H9 (cell line): Measurements from ENCODE around the gene VPS13A. TPM values are rescaled to one million over a fixed set of nuclear protein-coding genes. Genes with fewer than 3 reads are reported as not detected.

Experiments
- DNase-seq: peaks from one replicate; pipeline ENCODE4 v3.0.0-alpha.2; 2017
- H2AFZ ChIP-seq: one replicate; pipeline ENCODE4 v1.6.1; 2013; ENCODE audit warnings: mild to moderate bottlenecking, low read length, control low read depth, moderate library complexity
- H2AK5ac ChIP-seq: 2 replicates; pipeline ENCODE4 v1.6.1; 2013; ENCODE audit warnings: low read length, control low read depth, mixed read lengths; ENCODE audit not compliant: insufficient read length
- H2BK120ac ChIP-seq: one replicate; pipeline ENCODE4 v1.6.1; 2013; ENCODE audit warnings: low read depth, mild to moderate bottlenecking, low read length, control low read depth, inconsistent platforms; ENCODE audit not compliant: poor library complexity, severe bottlenecking
- H2BK12ac ChIP-seq: 2 replicates; pipeline ENCODE4 v1.6.1; 2013; ENCODE audit warnings: low read length, control low read depth, mixed read lengths, low read depth; ENCODE audit not compliant: insufficient read length
- H2BK15ac ChIP-seq: 2 replicates; pipeline ENCODE4 v1.6.1; 2013; ENCODE audit warnings: low read depth, low read length, control low read depth
- H2BK20ac ChIP-seq: one replicate; pipeline ENCODE4 v1.6.1; 2013; ENCODE audit warnings: low read depth, mild to moderate bottlenecking, low read length, control low read depth, inconsistent platforms; ENCODE audit not compliant: poor library complexity, severe bottlenecking
- H2BK5ac ChIP-seq: 2 replicates; pipeline ENCODE4 v1.6.1; 2013; ENCODE audit warnings: low read length, control low read depth, mixed read lengths; ENCODE audit not compliant: insufficient read length
- H3K14ac ChIP-seq: 2 replicates; pipeline ENCODE4 v1.6.1; 2013; ENCODE audit warnings: low read length, control low read depth; ENCODE audit not compliant: insufficient read depth
- H3K18ac ChIP-seq: 2 replicates; pipeline ENCODE4 v1.6.1; 2013; ENCODE audit warnings: low read depth, mild to moderate bottlenecking, mixed read lengths, low read length, control low read depth; ENCODE audit not compliant: insufficient read length
- H3K23ac ChIP-seq: 2 replicates; pipeline ENCODE4 v1.6.1; 2013; ENCODE audit warnings: low read length, control low read depth, mixed read lengths, low read depth; ENCODE audit not compliant: insufficient read length
- H3K23me2 ChIP-seq: 2 replicates; pipeline ENCODE4 v1.6.1; 2013; ENCODE audit warnings: low read depth, mild to moderate bottlenecking, mixed read lengths, low read length, control low read depth; ENCODE audit not compliant: insufficient read length, poor library complexity, severe bottlenecking
- H3K27ac ChIP-seq: 2 replicates; pipeline ENCODE4 v1.5.1; 2013; ENCODE audit warnings: low read length, control low read depth, mixed read lengths, low read depth; ENCODE audit not compliant: insufficient read length
- H3K27me3 ChIP-seq: 2 replicates; pipeline ENCODE4 v1.6.1; 2013; ENCODE audit warnings: low read length, control low read depth, inconsistent platforms; ENCODE audit not compliant: insufficient read depth
- H3K4ac ChIP-seq: 2 replicates; pipeline ENCODE4 v1.6.1; 2013; ENCODE audit warnings: low read depth, mild to moderate bottlenecking, control low read depth, inconsistent platforms, low read length, moderate library complexity
- H3K4me1 ChIP-seq: 2 replicates; pipeline ENCODE4 v1.6.1; 2013; ENCODE audit warnings: low read length, control low read depth, inconsistent platforms; ENCODE audit not compliant: insufficient read depth
- H3K4me2 ChIP-seq: 2 replicates; pipeline ENCODE4 v1.6.1; 2013; ENCODE audit warnings: low read length, control low read depth, mixed read lengths; ENCODE audit not compliant: insufficient read length, insufficient read depth
- H3K56ac ChIP-seq: 2 replicates; pipeline ENCODE4 v1.6.1; 2013; ENCODE audit warnings: low read depth, mild to moderate bottlenecking, mixed read lengths, low read length, control low read depth; ENCODE audit not compliant: insufficient read length
- H3K79me1 ChIP-seq: 2 replicates; pipeline ENCODE4 v1.6.1; 2013; ENCODE audit warnings: low read depth, mild to moderate bottlenecking, moderate library complexity, low read length, control low read depth, inconsistent platforms; ENCODE audit not compliant: insufficient read depth, poor library complexity, severe bottlenecking
- H3K79me2 ChIP-seq: 2 replicates; pipeline ENCODE4 v1.6.1; 2013; ENCODE audit warnings: low read length, control low read depth, inconsistent platforms; ENCODE audit not compliant: insufficient read depth
- H3K9ac ChIP-seq: 2 replicates; pipeline ENCODE4 v1.6.1; 2013; ENCODE audit warnings: low read length, control low read depth, mixed read lengths; ENCODE audit not compliant: insufficient read length; ENCODE audit errors: extremely low read depth
- H3K9me3 ChIP-seq: one replicate; pipeline ENCODE4 v1.6.1; 2013; ENCODE audit warnings: low read depth, low read length, inconsistent platforms; ENCODE audit not compliant: control insufficient read depth
- H3T11ph ChIP-seq: one replicate; pipeline ENCODE4 v1.6.1; 2013; ENCODE audit warnings: mild to moderate bottlenecking, low read length, control low read depth, inconsistent platforms
- H4K20me1 ChIP-seq: one replicate; pipeline ENCODE4 v1.6.1; 2013; ENCODE audit not compliant: control insufficient read depth, insufficient read length, insufficient read depth
- H4K5ac ChIP-seq: 2 replicates; pipeline ENCODE4 v1.6.1; 2013; ENCODE audit warnings: low read depth, mild to moderate bottlenecking, mixed read lengths, low read length, control low read depth; ENCODE audit not compliant: insufficient read length
- H4K8ac ChIP-seq: replicated peaks from 2 replicates; pipeline ENCODE4 v1.6.1; 2013; ENCODE audit warnings: low read length, control low read depth, mixed read lengths, low read depth; ENCODE audit not compliant: insufficient read length
- H4K91ac ChIP-seq: 2 replicates; pipeline ENCODE4 v1.6.1; 2013; ENCODE audit warnings: low read depth, mild to moderate bottlenecking, moderate library complexity, mixed read lengths, low read length, control low read depth; ENCODE audit not compliant: insufficient read length
- H3K27ac Mint-ChIP-seq, 3 experiments: 2 replicates in 2 of 3; 3 replicates in 1 of 3; pipeline ENCODE4 v1.8.0; 2020 to 2021; ENCODE audit warnings: mixed read lengths in 3 of 3, mild to moderate bottlenecking in 1 of 3, moderate library complexity in 1 of 3
- H3K27me3 Mint-ChIP-seq: 2 replicates; pipeline ENCODE4 v1.8.0; 2021; ENCODE audit warnings: low read depth, mild to moderate bottlenecking, moderate library complexity, mixed read lengths
- H3K36me3 Mint-ChIP-seq, 3 experiments: 2 replicates in 2 of 3; 3 replicates in 1 of 3; pipeline ENCODE4 v1.8.0; 2020 to 2021; ENCODE audit warnings: low read depth in 3 of 3, mixed read lengths in 3 of 3; ENCODE audit not compliant: insufficient read depth in 1 of 3
- H3K4me1 Mint-ChIP-seq, 2 experiments: 2 replicates each; pipeline ENCODE4 v1.8.0; 2020; ENCODE audit warnings: mixed read lengths in 2 of 2
- H3K4me3 Mint-ChIP-seq, 2 experiments: 2 replicates in 1 of 2; 3 replicates in 1 of 2; pipeline ENCODE4 v1.8.0; 2020 to 2021; ENCODE audit warnings: mild to moderate bottlenecking in 2 of 2, mixed read lengths in 2 of 2, moderate library complexity in 1 of 2
- H3K9me3 Mint-ChIP-seq, 2 experiments: 2 replicates in 1 of 2; 3 replicates in 1 of 2; pipeline ENCODE4 v1.8.0; 2020; ENCODE audit warnings: mild to moderate bottlenecking in 2 of 2, mixed read lengths in 2 of 2, moderate library complexity in 1 of 2
- CTCF ChIP-seq: fragments of 200-600 bp; sonication (generic); conservative IDR thresholded peaks from 3 replicates; pipeline ENCODE4 v1.8.0; 2021; ENCODE audit warnings: antibody characterized with exemption, mild to moderate bottlenecking
- WGBS: extraction: QIAGEN DNeasy Blood & Tissue Kit; methylation state at CpG from one replicate; pipeline ENCODE4 v1.1.7; 2013; ENCODE audit warnings: missing lambda C conversion rate, low lambda C conversion rate, mixed read lengths; ENCODE audit not compliant: insufficient read length; ENCODE audit errors: extremely low coverage; 5-methylcytosine and 5-hydroxymethylcytosine counted together
- total RNA-seq: library from RNA; stranded (reverse); gene quantifications from 2 replicates; pipeline ENCODE4 v1.2.1, GENCODE V29; 2021

The VPS13A gene
- total RNA-seq, 1 experiment from 2014 or later: 34.0 TPM

- Histone ChIP-seq H3K4me2 (no peak overlapping the region), H2BK20ac (no peak overlapping the region), H3K27ac (no peak overlapping the region), H3K79me1 (no peaks in the 10 kb centered on the region), H2BK5ac (no peak overlapping the region), H3K9ac (no peak overlapping the region), H3K14ac (no peak overlapping the region), H4K5ac (no peak overlapping the region), H4K20me1 (no peaks in the 10 kb centered on the region), H3K79me2 (no peaks in the 10 kb centered on the region), H3T11ph (no peak overlapping the region), H3K9me3 (no peaks in the 10 kb centered on the region), H2BK15ac (no peak overlapping the region), H3K23me2 (no peaks in the 10 kb centered on the region), H3K4me1 (no peaks in the 10 kb centered on the region), H2AK5ac (no peak overlapping the region), H3K23ac (no peak overlapping the region), H2BK120ac (no peak overlapping the region), H4K8ac (no peak overlapping the region), H3K27me3 (no peaks in the 10 kb centered on the region), H3K56ac (no peak overlapping the region), H4K91ac (no peak overlapping the region), H2AFZ (no peak overlapping the region), H3K18ac (no peak overlapping the region), H2BK12ac (no peak overlapping the region), H3K4ac (no peak overlapping the region)
- Mint-ChIP-seq H3K4me1 (peaks cover 0 to 11% of the 10 kb centered on the region in 2 experiments; a peak in 2 of 4 replicates), H3K27ac (no peak overlapping the region), H3K9me3 (no peaks in the 10 kb centered on the region), H3K27me3 (no peaks in the 10 kb centered on the region; the same call in none of the 2 replicates), H3K36me3 (no peaks in the 10 kb centered on the region; a peak in 1 of 7 replicates), H3K4me3 (no peak overlapping the region)
- no CpG with 5 or more reads among the region's 2 CpGs for WGBS
- no peak for DNase-seq
- no peak for TF ChIP-seq CTCF
These were observed 20.5 kb upstream of the VPS13A start for GRCh38 chr9:77156646-77157371.
